Right lobe of liver (tissue), 4 donors: Measurements from ENCODE around the gene HHATL.

Source experiments
- POLR2A ChIP-seq: fragments of 450-650 bp; IDR thresholded peaks from one replicate; pipeline ENCODE4 v1.6.1; 2017; ENCODE audit warnings: antibody characterized with exemption, mild to moderate bottlenecking
- TF ChIP-seq, protein P1 (sequence below), 4 donors: fragments of 200-600 bp in 3 of 4; fragments of 450-650 bp in 1 of 4; IDR thresholded peaks; one replicate each; pipeline versions ENCODE4 v1.5.1 to v1.8.0; 2016 to 2022; ENCODE audit warnings: antibody characterized with exemption in 4 of 4, mild to moderate bottlenecking in 2 of 4
- donor health status: DM: no; HTN: no; CAD: no.
- donor health status: DM: no; HTN: no; CAD: no.
- donor health status: DM: no; HTN: yes; CAD: no.

- no peak for TF ChIP-seq POLR2A
- TF ChIP-seq, protein P1, sequence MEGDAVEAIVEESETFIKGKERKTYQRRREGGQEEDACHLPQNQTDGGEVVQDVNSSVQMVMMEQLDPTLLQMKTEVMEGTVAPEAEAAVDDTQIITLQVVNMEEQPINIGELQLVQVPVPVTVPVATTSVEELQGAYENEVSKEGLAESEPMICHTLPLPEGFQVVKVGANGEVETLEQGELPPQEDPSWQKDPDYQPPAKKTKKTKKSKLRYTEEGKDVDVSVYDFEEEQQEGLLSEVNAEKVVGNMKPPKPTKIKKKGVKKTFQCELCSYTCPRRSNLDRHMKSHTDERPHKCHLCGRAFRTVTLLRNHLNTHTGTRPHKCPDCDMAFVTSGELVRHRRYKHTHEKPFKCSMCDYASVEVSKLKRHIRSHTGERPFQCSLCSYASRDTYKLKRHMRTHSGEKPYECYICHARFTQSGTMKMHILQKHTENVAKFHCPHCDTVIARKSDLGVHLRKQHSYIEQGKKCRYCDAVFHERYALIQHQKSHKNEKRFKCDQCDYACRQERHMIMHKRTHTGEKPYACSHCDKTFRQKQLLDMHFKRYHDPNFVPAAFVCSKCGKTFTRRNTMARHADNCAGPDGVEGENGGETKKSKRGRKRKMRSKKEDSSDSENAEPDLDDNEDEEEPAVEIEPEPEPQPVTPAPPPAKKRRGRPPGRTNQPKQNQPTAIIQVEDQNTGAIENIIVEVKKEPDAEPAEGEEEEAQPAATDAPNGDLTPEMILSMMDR (IDR thresholded peaks at IDR 0.05), result no peak
These were observed 22.9 kb upstream of the HHATL start for GRCh38 chr3:42725454-42725853.
